GM12878 (cell line): Measurements from ENCODE around the gene DNAJC16. TPM values are rescaled to one million over a fixed set of nuclear protein-coding genes. Genes with fewer than 3 reads are reported as not detected.

Experiments
- ATAC-seq: fragments of 200-7000 bp; cut with Tn5 transposase; 3 replicates; pipeline ENCODE4 v1.9.1; 2020; ENCODE audit warnings: mild to moderate bottlenecking, moderate library complexity
- BruUV-seq: library from RNA; stranded (reverse); fragments of 400-500 nt; replicated peaks from 2 replicates; lab custom pipeline; 2021; lab: Mats Ljungman, UMichigan
- CTCF ChIA-PET: fragments of 300-600 bp; sonication (Branson Sonifier 250); formaldehyde crosslinking; extraction: SDS; loops from one replicate; lab custom pipeline; 2021; ENCODE audit warnings: inconsistent platforms; lab: Yijun Ruan, JAX
- POLR2A ChIA-PET: fragments of 350-600 bp; formaldehyde crosslinking; extraction: SDS; loops from one replicate; lab custom pipeline; 2021; ENCODE audit warnings: inconsistent platforms; lab: Charles Lee
- RAD21 ChIA-PET: fragments of 300-600 bp; sonication (Branson Sonifier 250); formaldehyde crosslinking; loops from one replicate; lab custom pipeline; 2023; ENCODE audit warnings: antibody characterized with exemption; ENCODE audit not compliant: unreplicated experiment; lab: Charles Lee
- SMC1A ChIA-PET: fragments of 300-600 bp; sonication (Branson Sonifier 250); formaldehyde crosslinking; loops from one replicate; lab custom pipeline; 2023; ENCODE audit not compliant: unreplicated experiment, uncharacterized antibody; lab: Charles Lee
- DNase-seq: peaks from one replicate; pipeline ENCODE4 v3.0.0-alpha.2; 2011; ENCODE audit warnings: low read depth, low spot score
- FAIRE-seq: peaks from 3 replicates; lab custom pipeline; 2011; peaks lifted over from hg19 to GRCh38; lab: Jason Lieb, UNC
- H2AFZ ChIP-seq: 2 replicates; pipeline ENCODE4 v1.6.0; 2011; ENCODE audit warnings: low read depth, low read length, control low read depth; ENCODE audit not compliant: control insufficient read depth
- H3K27ac ChIP-seq: 2 replicates; pipeline ENCODE4 v1.5.1; 2011; ENCODE audit warnings: control low read depth; ENCODE audit not compliant: control insufficient read depth, insufficient read depth
- H3K27me3 ChIP-seq, 2 experiments: replicated peaks in 1 of 2; 2 replicates each; pipeline versions ENCODE4 v1.6.0 to v1.6.1; 2011; ENCODE audit warnings: low read length in 1 of 2; ENCODE audit not compliant: control insufficient read depth in 2 of 2, insufficient read depth in 2 of 2
- H3K36me3 ChIP-seq, 2 experiments: 2 replicates each; pipeline ENCODE4 v1.5.1; 2011; ENCODE audit warnings: low read length in 1 of 2; ENCODE audit not compliant: control insufficient read depth in 2 of 2, insufficient read depth in 2 of 2
- H3K4me1 ChIP-seq: 2 replicates; pipeline ENCODE4 v1.6.1; 2011; ENCODE audit warnings: mild to moderate bottlenecking, low read length, moderate library complexity, mixed read lengths; ENCODE audit not compliant: control insufficient read depth, insufficient read depth
- H3K4me2 ChIP-seq: 2 replicates; pipeline ENCODE4 v1.6.0; 2011; ENCODE audit warnings: control low read depth; ENCODE audit not compliant: control insufficient read depth, insufficient read depth
- H3K4me3 ChIP-seq: fragments of 200-600 bp; sonication (generic); 2 replicates; pipeline ENCODE4 v1.5.1; 2016
- H3K79me2 ChIP-seq: 2 replicates; pipeline ENCODE4 v1.6.0; 2011; ENCODE audit warnings: low read length; ENCODE audit not compliant: control insufficient read depth, insufficient read depth
- H3K9ac ChIP-seq: 2 replicates; pipeline ENCODE4 v1.8.0; 2011; ENCODE audit warnings: low read length, control low read depth, mixed read lengths; ENCODE audit not compliant: control insufficient read depth, insufficient read depth
- H3K9me3 ChIP-seq: replicated peaks from 3 replicates; pipeline ENCODE4 v1.5.1; 2011; ENCODE audit warnings: mild to moderate bottlenecking, low read length; ENCODE audit not compliant: control insufficient read depth, insufficient read depth
- H4K20me1 ChIP-seq: 2 replicates; pipeline ENCODE4 v1.6.0; 2011; ENCODE audit not compliant: control insufficient read depth, insufficient read depth
- BACH1 ChIP-seq: fragments of 450-650 bp; IDR thresholded peaks from 2 replicates; pipeline ENCODE4 v1.6.1; 2017; ENCODE audit warnings: mild to moderate bottlenecking, borderline replicate concordance
- MTA3 ChIP-seq: IDR thresholded peaks from 2 replicates; pipeline ENCODE4 v1.6.1; 2012; ENCODE audit warnings: low read length, inconsistent platforms, borderline replicate concordance
- POLR2A ChIP-seq: IDR thresholded peaks from 2 replicates; pipeline ENCODE4 v1.6.1; 2011; ENCODE audit warnings: low read depth, mild to moderate bottlenecking, low read length
- RCOR1 ChIP-seq: conservative IDR thresholded peaks from 2 replicates; pipeline ENCODE4 v1.6.1; 2012; ENCODE audit warnings: low read depth, low read length, improper control_type of control experiment
- TAF1 ChIP-seq: IDR thresholded peaks from 2 replicates; pipeline ENCODE4 v1.6.1; 2011; ENCODE audit warnings: mild to moderate bottlenecking, low read depth, low read length, borderline replicate concordance
- ZNF274 ChIP-seq: IDR thresholded peaks from one replicate; pipeline ENCODE4 v1.8.0; 2011; ENCODE audit not compliant: insufficient read length, insufficient read depth
- ZNF384 ChIP-seq: IDR thresholded peaks from 2 replicates; pipeline ENCODE4 v1.6.1; 2012; ENCODE audit warnings: low read depth, mild to moderate bottlenecking, low read length, improper control_type of control experiment, borderline replicate concordance
- WGBS: methylation state at CpG from one replicate; pipeline ENCODE4 v1.1.6; 2016; ENCODE audit warnings: low lambda C conversion rate; ENCODE audit not compliant: insufficient replicate concordance, insufficient coverage; ENCODE audit errors: missing lambda C conversion rate; 5-methylcytosine and 5-hydroxymethylcytosine counted together
- in situ Hi-C: fragments of 300-500 bp; cut with MboI; formaldehyde crosslinking; loops from 9 replicates; pipeline ENCODE4 v1.14.3; 2018; ENCODE audit warnings: mixed read lengths
- intact Hi-C: fragments of 100-400 bp; cut with micrococcal nuclease; formaldehyde crosslinking; loops from one replicate; pipeline ENCODE4 v1.14.2; 2022; ENCODE audit not compliant: unreplicated experiment
- polyA plus RNA-seq, 11 experiments: library from polyadenylated mRNA; depleted of rRNA in 4 of 11; unstranded in 6 of 11; stranded (reverse) in 5 of 11; fragments of >200 nt; fragmentation: Nextera tagmentation in 4 of 11; fragmentation: Illumina TruSeq in 1 of 11; extraction: Ambion mirVana in 4 of 11; extraction: Trizol in 1 of 11; gene quantifications; 1 replicate in 1 of 11; 2 replicates in 10 of 11; pipeline versions ENCODE4 v1.2.1 to v1.2.3, GENCODE V29; 2011 to 2016; ENCODE audit warnings: inconsistent platforms in 2 of 11, missing spikeins in 2 of 11, low read depth in 1 of 11
- small RNA-seq: library from RNA; depleted of rRNA; stranded (forward); fragments of <200 nt; gene quantifications from one replicate; pipeline ENCODE3, GENCODE V24; 2014
- total RNA-seq, 4 experiments: library from RNA; depleted of rRNA in 3 of 4; stranded (reverse); fragments of >200 nt in 3 of 4; fragmentation: Illumina TruSeq in 1 of 4; extraction: Trizol in 1 of 4; gene quantifications; 2 replicates each; pipeline versions ENCODE4 v1.2.1 to v1.2.3, GENCODE V29; 2013 to 2021

The DNAJC16 gene
- total and polyA plus RNA-seq, 10 of the 15 experiments (the other 5 are each of a cell fraction or from before 2014, with no cell fraction given) = 2.4 to 12.7 (median 7.8) TPM

GRCh38 chr1:15625056-15625917, 98.6 kb downstream of the DNAJC16 start:
- Histone ChIP-seq H3K36me3 (peaks cover 2 to 3% of the 10 kb centered on the region in 2 experiments; a peak in 3 of 4 replicates), H3K79me2 (peaks cover 54% of the 10 kb centered on the region), H3K27ac (no peak overlapping the region), H3K9me3 (no peaks in the 10 kb centered on the region), H3K9ac (no peak overlapping the region), H2AFZ (no peak overlapping the region), H3K4me2 (no peak overlapping the region), H3K4me1 (peaks cover 21% of the 10 kb centered on the region), H4K20me1 (no peaks in the 10 kb centered on the region; the same call in 1 of the 2 replicates), H3K4me3 (no peak overlapping the region), H3K27me3 (no peaks in the 10 kb centered on the region)
- ChIA-PET RAD21 (no interaction called here), POLR2A (no interaction called here), CTCF (no interaction called here), SMC1A (interaction anchor here (0.7 to 1.0 kb wide), 2 partner anchors 46 to 631 kb away, joined by 3 read pairs; no protein-coding TSS in a partner anchor)
- WGBS = 93% methylated on average over 13 of the region's 13 CpGs
- TF ChIP-seq ZNF384 = no peak
- no peak for TF ChIP-seq BACH1
- TF ChIP-seq MTA3 = no peak
- no peak for TF ChIP-seq RCOR1
- no peak for TF ChIP-seq TAF1
- TF ChIP-seq ZNF274 = no peak
- no peak for TF ChIP-seq POLR2A
- FAIRE-seq (no peak), ATAC-seq (no peak), DNase-seq (no peak)
- BruUV-seq = no TSS peak
- in situ Hi-C loops (no loop called here), intact Hi-C loops (no loop called here)

Small RNA genes lying within 50 kb of the gene (small RNA-seq; reads per million reads assigned to genes)
- gene CD24P1 (not detected), gene RNU7-179P (not detected), gene SCARNA21B (not detected)

Other genes starting within 250 kb of the DNAJC16 start
Only the 7 nearest of the 11 such genes appear.
- 68.9 and 85.1 TPM in 2 replicates for gene EFHD2, start 117.0 kb upstream of the DNAJC16 start, total RNA-seq (2014; rRNA removed)
- gene EFHD2, start 117.0 kb upstream of the DNAJC16 start, total RNA-seq (2014; rRNA removed; fragmentation: Illumina TruSeq; extraction: Trizol) = 25.7 and 31.5 TPM in 2 replicates
- 106 and 107 TPM in 2 replicates for gene EFHD2, start 117.0 kb upstream of the DNAJC16 start, total RNA-seq (2021)
- gene EFHD2, start 117.0 kb upstream of the DNAJC16 start, polyA plus RNA-seq (2011; rRNA removed) = 27.6 and 47.2 TPM in 2 replicates
- 8.7 and 31.3 TPM in 2 replicates for gene EFHD2, start 117.0 kb upstream of the DNAJC16 start, polyA plus RNA-seq (2014; fragmentation: Illumina TruSeq; extraction: Trizol)
- gene EFHD2, start 117.0 kb upstream of the DNAJC16 start, polyA plus RNA-seq (2014; fragmentation: Nextera tagmentation; extraction: Ambion mirVana) = 1 to 10 TPM; 4.0 to 6.6 TPM
- 99.2 and 126 TPM in 2 replicates for gene EFHD2, start 117.0 kb upstream of the DNAJC16 start, polyA plus RNA-seq (2014; rRNA removed)
- 100 to 1,000 TPM in 1 of 2 experiments, 10 to 100 TPM in 1; 96.3 to 114 TPM for gene EFHD2, start 117.0 kb upstream of the DNAJC16 start, polyA plus RNA-seq (2016; fragmentation: Nextera tagmentation; extraction: Ambion mirVana)
- gene CTRC, start 88.4 kb upstream of the DNAJC16 start, total RNA-seq (2014; rRNA removed) = not detected in 2 replicates
- not detected in 2 replicates for gene CTRC, start 88.4 kb upstream of the DNAJC16 start, total RNA-seq (2014; rRNA removed; fragmentation: Illumina TruSeq; extraction: Trizol)
- gene CTRC, start 88.4 kb upstream of the DNAJC16 start, total RNA-seq (2021) = 1.5 and 1.9 TPM in 2 replicates
- not detected in 2 replicates for gene CTRC, start 88.4 kb upstream of the DNAJC16 start, polyA plus RNA-seq (2011; rRNA removed)
- 0.79 TPM in 1 of 2 replicates, not detected in the other for gene CTRC, start 88.4 kb upstream of the DNAJC16 start, polyA plus RNA-seq (2014; fragmentation: Illumina TruSeq; extraction: Trizol)
- not detected for gene CTRC, start 88.4 kb upstream of the DNAJC16 start, polyA plus RNA-seq (2014; fragmentation: Nextera tagmentation; extraction: Ambion mirVana)
- gene CTRC, start 88.4 kb upstream of the DNAJC16 start, polyA plus RNA-seq (2014; rRNA removed) = 0.03 TPM in 1 of 2 replicates, not detected in the other
- gene CTRC, start 88.4 kb upstream of the DNAJC16 start, polyA plus RNA-seq (2016; fragmentation: Nextera tagmentation; extraction: Ambion mirVana) = not detected
- not detected in 2 replicates for gene CELA2A, start 70.1 kb upstream of the DNAJC16 start, total RNA-seq (2014; rRNA removed)
- gene CELA2A, start 70.1 kb upstream of the DNAJC16 start, total RNA-seq (2014; rRNA removed; fragmentation: Illumina TruSeq; extraction: Trizol) = not detected in 2 replicates
- gene CELA2A, start 70.1 kb upstream of the DNAJC16 start, total RNA-seq (2021) = 0.90 and 1.5 TPM in 2 replicates
- gene CELA2A, start 70.1 kb upstream of the DNAJC16 start, polyA plus RNA-seq (2011; rRNA removed) = not detected in 2 replicates
- not detected in 2 replicates for gene CELA2A, start 70.1 kb upstream of the DNAJC16 start, polyA plus RNA-seq (2014; fragmentation: Illumina TruSeq; extraction: Trizol)
- gene CELA2A, start 70.1 kb upstream of the DNAJC16 start, polyA plus RNA-seq (2014; fragmentation: Nextera tagmentation; extraction: Ambion mirVana) = not detected
- not detected in 2 replicates for gene CELA2A, start 70.1 kb upstream of the DNAJC16 start, polyA plus RNA-seq (2014; rRNA removed)
- not detected for gene CELA2A, start 70.1 kb upstream of the DNAJC16 start, polyA plus RNA-seq (2016; fragmentation: Nextera tagmentation; extraction: Ambion mirVana)
- not detected in 2 replicates for gene CELA2B, start 50.7 kb upstream of the DNAJC16 start, total RNA-seq (2014; rRNA removed)
- gene CELA2B, start 50.7 kb upstream of the DNAJC16 start, total RNA-seq (2014; rRNA removed; fragmentation: Illumina TruSeq; extraction: Trizol) = not detected in 2 replicates
- gene CELA2B, start 50.7 kb upstream of the DNAJC16 start, total RNA-seq (2021) = 0.27 TPM in 1 of 2 replicates, not detected in the other
- not detected in 2 replicates for gene CELA2B, start 50.7 kb upstream of the DNAJC16 start, polyA plus RNA-seq (2011; rRNA removed)
- gene CELA2B, start 50.7 kb upstream of the DNAJC16 start, polyA plus RNA-seq (2014; fragmentation: Illumina TruSeq; extraction: Trizol) = not detected in 2 replicates
- not detected for gene CELA2B, start 50.7 kb upstream of the DNAJC16 start, polyA plus RNA-seq (2014; fragmentation: Nextera tagmentation; extraction: Ambion mirVana)
- not detected in 2 replicates for gene CELA2B, start 50.7 kb upstream of the DNAJC16 start, polyA plus RNA-seq (2014; rRNA removed)
- not detected for gene CELA2B, start 50.7 kb upstream of the DNAJC16 start, polyA plus RNA-seq (2016; fragmentation: Nextera tagmentation; extraction: Ambion mirVana)
- 7.6 and 8.7 TPM in 2 replicates for gene CASP9, start 2.6 kb upstream of the DNAJC16 start, total RNA-seq (2014; rRNA removed)
- 6.3 and 6.5 TPM in 2 replicates for gene CASP9, start 2.6 kb upstream of the DNAJC16 start, total RNA-seq (2014; rRNA removed; fragmentation: Illumina TruSeq; extraction: Trizol)
- gene CASP9, start 2.6 kb upstream of the DNAJC16 start, total RNA-seq (2021) = 8.5 and 10.8 TPM in 2 replicates
- gene CASP9, start 2.6 kb upstream of the DNAJC16 start, polyA plus RNA-seq (2011; rRNA removed) = 10.1 and 14.6 TPM in 2 replicates
- 7.9 and 8.2 TPM in 2 replicates for gene CASP9, start 2.6 kb upstream of the DNAJC16 start, polyA plus RNA-seq (2014; fragmentation: Illumina TruSeq; extraction: Trizol)
- 1 to 10 TPM; 2.7 to 3.9 TPM for gene CASP9, start 2.6 kb upstream of the DNAJC16 start, polyA plus RNA-seq (2014; fragmentation: Nextera tagmentation; extraction: Ambion mirVana)
- gene CASP9, start 2.6 kb upstream of the DNAJC16 start, polyA plus RNA-seq (2014; rRNA removed) = 8.8 and 9.8 TPM in 2 replicates
- gene CASP9, start 2.6 kb upstream of the DNAJC16 start, polyA plus RNA-seq (2016; fragmentation: Nextera tagmentation; extraction: Ambion mirVana) = 1 to 10 TPM; 7.2 to 7.6 TPM
- 7.0 and 7.9 TPM in 2 replicates for gene AGMAT, start 58.2 kb downstream of the DNAJC16 start, total RNA-seq (2014; rRNA removed)
- gene AGMAT, start 58.2 kb downstream of the DNAJC16 start, total RNA-seq (2014; rRNA removed; fragmentation: Illumina TruSeq; extraction: Trizol) = 5.0 and 5.3 TPM in 2 replicates
- 6.9 and 7.4 TPM in 2 replicates for gene AGMAT, start 58.2 kb downstream of the DNAJC16 start, total RNA-seq (2021)
- 1.4 and 1.5 TPM in 2 replicates for gene AGMAT, start 58.2 kb downstream of the DNAJC16 start, polyA plus RNA-seq (2011; rRNA removed)
- gene AGMAT, start 58.2 kb downstream of the DNAJC16 start, polyA plus RNA-seq (2014; fragmentation: Illumina TruSeq; extraction: Trizol) = 3.5 and 4.7 TPM in 2 replicates
- 1 to 10 TPM in 1 of 2 experiments, under 1 TPM in 1; 0.47 to 1.6 TPM for gene AGMAT, start 58.2 kb downstream of the DNAJC16 start, polyA plus RNA-seq (2014; fragmentation: Nextera tagmentation; extraction: Ambion mirVana)
- 5.7 and 6.0 TPM in 2 replicates for gene AGMAT, start 58.2 kb downstream of the DNAJC16 start, polyA plus RNA-seq (2014; rRNA removed)
- gene AGMAT, start 58.2 kb downstream of the DNAJC16 start, polyA plus RNA-seq (2016; fragmentation: Nextera tagmentation; extraction: Ambion mirVana) = 1 to 10 TPM; 3.6 to 4.7 TPM
- 24.1 TPM in 2 replicates for gene DDI2, start 90.6 kb downstream of the DNAJC16 start, total RNA-seq (2014; rRNA removed)
- 17.1 and 17.3 TPM in 2 replicates for gene DDI2, start 90.6 kb downstream of the DNAJC16 start, total RNA-seq (2014; rRNA removed; fragmentation: Illumina TruSeq; extraction: Trizol)
- gene DDI2, start 90.6 kb downstream of the DNAJC16 start, total RNA-seq (2021) = 29.1 and 33.1 TPM in 2 replicates
- 10.8 TPM in 2 replicates for gene DDI2, start 90.6 kb downstream of the DNAJC16 start, polyA plus RNA-seq (2011; rRNA removed)
- 22.0 and 23.0 TPM in 2 replicates for gene DDI2, start 90.6 kb downstream of the DNAJC16 start, polyA plus RNA-seq (2014; fragmentation: Illumina TruSeq; extraction: Trizol)
- gene DDI2, start 90.6 kb downstream of the DNAJC16 start, polyA plus RNA-seq (2014; fragmentation: Nextera tagmentation; extraction: Ambion mirVana) = 1 to 10 TPM; 3.3 to 3.6 TPM
- gene DDI2, start 90.6 kb downstream of the DNAJC16 start, polyA plus RNA-seq (2014; rRNA removed) = 11.6 and 12.3 TPM in 2 replicates
- gene DDI2, start 90.6 kb downstream of the DNAJC16 start, polyA plus RNA-seq (2016; fragmentation: Nextera tagmentation; extraction: Ambion mirVana) = 10 to 100 TPM in 1 of 2 experiments, 1 to 10 TPM in 1; 7.1 to 10.1 TPM